Thymus (tissue), 11 donors: ENCODE measurements around the gene ZSWIM1. TPM values are rescaled to one million over a fixed set of nuclear protein-coding genes. Genes with fewer than 3 reads are reported as not detected.

ENCODE experiments used
- DNase-seq, 9 donors: peaks; one replicate each; pipeline ENCODE4 v3.0.0-alpha.2; 2013; ENCODE audit warnings: low spot score in 9 of 9, low read depth in 6 of 9, missing footprints in 1 of 9
- H3K27ac ChIP-seq, 2 donors: one replicate each; pipeline ENCODE4 v1.5.1; 2013; ENCODE audit warnings: control low read depth in 1 of 2, low read depth in 1 of 2, low read length in 1 of 2, mild to moderate bottlenecking in 1 of 2, moderate library complexity in 1 of 2
- H3K27me3 ChIP-seq, 2 donors: one replicate each; pipeline ENCODE4 v1.5.1; 2013; ENCODE audit warnings: low read length in 1 of 2; ENCODE audit not compliant: control insufficient read depth in 2 of 2, insufficient read depth in 1 of 2
- H3K36me3 ChIP-seq, 2 donors: one replicate each; pipeline ENCODE4 v1.5.1; 2013; ENCODE audit warnings: low read length in 1 of 2, mild to moderate bottlenecking in 1 of 2, moderate library complexity in 1 of 2; ENCODE audit not compliant: control insufficient read depth in 2 of 2, insufficient read depth in 2 of 2
- H3K4me1 ChIP-seq, 2 donors: one replicate each; pipeline ENCODE4 v1.5.1; 2013; ENCODE audit warnings: low read length in 2 of 2; ENCODE audit not compliant: control insufficient read depth in 2 of 2, insufficient read depth in 2 of 2
- H3K4me3 ChIP-seq, 2 donors: one replicate each; pipeline ENCODE4 v1.5.1; 2013; ENCODE audit warnings: low read length in 2 of 2, control low read depth in 1 of 2, mild to moderate bottlenecking in 1 of 2
- H3K9me3 ChIP-seq, 2 donors: one replicate each; pipeline ENCODE4 v1.5.1; 2013; ENCODE audit warnings: low read length in 1 of 2, mild to moderate bottlenecking in 1 of 2; ENCODE audit not compliant: control insufficient read depth in 2 of 2, insufficient read depth in 1 of 2
- WGBS: extraction: QIAGEN DNeasy Blood & Tissue Kit; methylation state at CpG from one replicate; pipeline ENCODE4 v1.1.7; 2013; 5-methylcytosine and 5-hydroxymethylcytosine counted together
- polyA plus RNA-seq: library from polyadenylated mRNA; stranded (reverse); fragments of 200-250 nt; gene quantifications from one replicate; pipeline ENCODE4 v1.2.3, GENCODE V29; 2013
- total RNA-seq: library from RNA; stranded (reverse); fragments of 120-200 nt; gene quantifications from one replicate; pipeline ENCODE4 v1.2.4, GENCODE V29; 2013
- donor health status: healthy.

ZSWIM1 gene
- total and polyA plus RNA-seq, 2 donors = 5.7 TPM

- peak in 8 of 9 donors; percentile 75 to 95 (median 84) for DNase-seq
- Histone ChIP-seq H3K27ac (peak within 1 kb of the TSS; percentile 37 to 72), H3K9me3 (no peaks in the 10 kb centered on the region), H3K4me3 (peak within 1 kb of the TSS; percentile 69 to 94), H3K4me1 (peaks cover 14 to 22% of the 10 kb centered on the region in 2 donors), H3K36me3 (peaks cover 26 to 33% of the 10 kb centered on the region in 2 donors), H3K27me3 (peaks cover 0 to 7% of the 10 kb centered on the region in 2 donors)
- WGBS = 1% methylated on average over 78 of the region's 78 CpGs
Measured at GRCh38 chr20:45890985-45891983, 10.3 kb downstream of the ZSWIM1 start, which contains the start of the genes CTSA and NEURL2. CTSA (plus strand) TSS chr20:45891335; CDS start chr20:45891569, 234 bp downstream. NEURL2 (minus strand) TSS chr20:45891208; CDS start chr20:45890991, 217 bp downstream.

GRCh38 chr20:45892049-45892825 lies 11.2 kb downstream of the ZSWIM1 start:
- Histone ChIP-seq H3K36me3 (peaks cover 26 to 34% of the 10 kb centered on the region in 2 donors), H3K4me1 (peaks cover 14 to 22% of the 10 kb centered on the region in 2 donors), H3K9me3 (no peaks in the 10 kb centered on the region), H3K27ac (peak overlapping the region in 1 of 2 donors; percentile 5), H3K4me3 (peak overlapping the region; percentile 69 to 94), H3K27me3 (peaks cover 0 to 7% of the 10 kb centered on the region in 2 donors)
- no peak for DNase-seq
- WGBS = 91% methylated on average over 9 of the region's 9 CpGs

- Histone ChIP-seq H3K9me3 (no peaks in the 10 kb centered on the region), H3K36me3 (peaks cover 33 to 39% of the 10 kb centered on the region in 2 donors), H3K4me3 (no peak overlapping the region), H3K27ac (no peak overlapping the region), H3K27me3 (peaks cover 0 to 7% of the 10 kb centered on the region in 2 donors), H3K4me1 (peaks cover 14 to 22% of the 10 kb centered on the region in 2 donors)
- no peak for DNase-seq
- 78% methylated on average over 4 of the region's 4 CpGs for WGBS
Measured at GRCh38 chr20:45892828-45893500, 11.9 kb downstream of the ZSWIM1 start.

- Histone ChIP-seq H3K4me3 (no peak overlapping the region), H3K27ac (no peak overlapping the region), H3K4me1 (peaks cover 14 to 22% of the 10 kb centered on the region in 2 donors), H3K27me3 (peaks cover 0 to 7% of the 10 kb centered on the region in 2 donors), H3K9me3 (no peaks in the 10 kb centered on the region), H3K36me3 (peaks cover 35 to 47% of the 10 kb centered on the region in 2 donors)
- WGBS = 94% methylated on average over 4 of the region's 4 CpGs
- DNase-seq = no peak
Measured at GRCh38 chr20:45893831-45894230, 12.8 kb downstream of the ZSWIM1 start.

- no peak overlapping the region for H3K27ac ChIP-seq
- H3K4me3 ChIP-seq = no peak overlapping the region
- DNase-seq = no peak
- peaks cover 14 to 20% of the 10 kb centered on the region in 2 donors for H3K4me1 ChIP-seq
- H3K27me3 ChIP-seq = peaks cover 0 to 7% of the 10 kb centered on the region in 2 donors
- no peaks in the 10 kb centered on the region for H3K9me3 ChIP-seq
- WGBS = 80% methylated on average over 12 of the region's 12 CpGs
- peaks cover 40 to 53% of the 10 kb centered on the region in 2 donors for H3K36me3 ChIP-seq
Measured at GRCh38 chr20:45894797-45895196, 13.8 kb downstream of the ZSWIM1 start.

- H3K36me3 ChIP-seq = peaks cover 40 to 57% of the 10 kb centered on the region in 2 donors
- 97% methylated on average over 14 of the region's 14 CpGs for WGBS
- no peaks in the 10 kb centered on the region for H3K9me3 ChIP-seq
- no peak for DNase-seq
- no peak overlapping the region for H3K4me3 ChIP-seq
- H3K27ac ChIP-seq = no peak overlapping the region
- H3K27me3 ChIP-seq = no peaks in the 10 kb centered on the region
- peaks cover 4 to 7% of the 10 kb centered on the region in 2 donors for H3K4me1 ChIP-seq
Measured at GRCh38 chr20:45896641-45897161, 15.7 kb downstream of the ZSWIM1 start.

- H3K27ac ChIP-seq = no peak overlapping the region
- H3K9me3 ChIP-seq = no peaks in the 10 kb centered on the region
- WGBS = 95% methylated on average over 2 of the region's 2 CpGs
- peaks cover 40 to 57% of the 10 kb centered on the region in 2 donors for H3K36me3 ChIP-seq
- H3K4me1 ChIP-seq = peaks cover 0 to under 1% of the 10 kb centered on the region in 2 donors
- no peak overlapping the region for H3K4me3 ChIP-seq
- no peak for DNase-seq
- H3K27me3 ChIP-seq = no peaks in the 10 kb centered on the region
Measured at GRCh38 chr20:45897289-45897688, 16.3 kb downstream of the ZSWIM1 start.

GRCh38 chr20:45897692-45898091 lies 16.7 kb downstream of the ZSWIM1 start:
- no peak overlapping the region for H3K27ac ChIP-seq
- no peaks in the 10 kb centered on the region for H3K4me1 ChIP-seq
- H3K36me3 ChIP-seq = peaks cover 40 to 57% of the 10 kb centered on the region in 2 donors
- no peak overlapping the region for H3K4me3 ChIP-seq
- DNase-seq = no peak
- H3K9me3 ChIP-seq = no peaks in the 10 kb centered on the region
- no peaks in the 10 kb centered on the region for H3K27me3 ChIP-seq
- WGBS = 98% methylated on average over 7 of the region's 7 CpGs
